ENCODE measurements around the gene NUP98.

DNA sequence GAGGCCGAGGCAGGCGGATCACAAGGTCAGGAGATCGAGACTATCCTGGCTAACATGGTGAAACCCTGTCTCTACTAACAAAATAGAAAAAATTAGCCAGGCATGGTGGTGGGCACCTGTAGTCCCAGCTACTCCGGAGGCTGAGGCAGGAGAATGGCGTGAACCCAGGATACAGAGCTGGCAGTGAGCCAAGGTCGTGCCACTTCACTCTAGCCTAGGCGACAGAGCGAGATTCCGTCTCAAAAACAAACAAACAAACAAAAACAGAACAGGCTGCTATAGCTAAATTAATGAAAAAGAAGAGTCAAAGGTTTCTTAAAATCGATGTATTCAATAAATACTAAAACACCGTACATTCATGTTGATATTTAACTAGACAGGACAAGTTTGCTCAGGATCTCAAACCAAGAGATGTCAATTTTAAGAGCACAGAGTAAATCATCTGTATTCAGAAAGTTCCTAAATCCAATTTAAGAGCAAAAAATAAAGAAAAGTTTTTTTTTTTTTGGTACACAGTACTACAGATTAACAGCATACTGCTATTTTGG is 59.9 kb downstream of the NUP98 start:
- TF ChIP-seq NR3C1 (CRISPR knock-in tag; IDR thresholded peaks at IDR 0.05) (no peak), TBP (CRISPR knock-in tag; IDR thresholded peaks at IDR 0.05) (no peak), NCOR1 (IDR thresholded peaks at IDR 0.05; ENCODE audit: borderline replicate concordance, low read length) (no peak), PCBP1 (IDR thresholded peaks at IDR 0.05; ENCODE audit: borderline replicate concordance, low read depth, low read length) (no peak), GLI4 (CRISPR knock-in tag; IDR thresholded peaks at IDR 0.05; ENCODE audit: borderline replicate concordance) (no peak), ASH2L (IDR thresholded peaks at IDR 0.05; ENCODE audit: insufficient read length, low read depth, low read length) (no peak), EP300 (IDR thresholded peaks at IDR 0.05; ENCODE audit: low read depth in 2 of 2, low read length in 2 of 2) (no peak), EP300 (CRISPR knock-in tag; IDR thresholded peaks at IDR 0.05; ENCODE audit: borderline replicate concordance) (no peak), PAX8 (CRISPR knock-in tag; IDR thresholded peaks at IDR 0.05; ENCODE audit: borderline replicate concordance) (no peak)
- TF ChIP-seq, protein P1, sequence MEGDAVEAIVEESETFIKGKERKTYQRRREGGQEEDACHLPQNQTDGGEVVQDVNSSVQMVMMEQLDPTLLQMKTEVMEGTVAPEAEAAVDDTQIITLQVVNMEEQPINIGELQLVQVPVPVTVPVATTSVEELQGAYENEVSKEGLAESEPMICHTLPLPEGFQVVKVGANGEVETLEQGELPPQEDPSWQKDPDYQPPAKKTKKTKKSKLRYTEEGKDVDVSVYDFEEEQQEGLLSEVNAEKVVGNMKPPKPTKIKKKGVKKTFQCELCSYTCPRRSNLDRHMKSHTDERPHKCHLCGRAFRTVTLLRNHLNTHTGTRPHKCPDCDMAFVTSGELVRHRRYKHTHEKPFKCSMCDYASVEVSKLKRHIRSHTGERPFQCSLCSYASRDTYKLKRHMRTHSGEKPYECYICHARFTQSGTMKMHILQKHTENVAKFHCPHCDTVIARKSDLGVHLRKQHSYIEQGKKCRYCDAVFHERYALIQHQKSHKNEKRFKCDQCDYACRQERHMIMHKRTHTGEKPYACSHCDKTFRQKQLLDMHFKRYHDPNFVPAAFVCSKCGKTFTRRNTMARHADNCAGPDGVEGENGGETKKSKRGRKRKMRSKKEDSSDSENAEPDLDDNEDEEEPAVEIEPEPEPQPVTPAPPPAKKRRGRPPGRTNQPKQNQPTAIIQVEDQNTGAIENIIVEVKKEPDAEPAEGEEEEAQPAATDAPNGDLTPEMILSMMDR (CRISPR knock-in tag; IDR thresholded peaks at IDR 0.05), result no peak
